HG03064 (cell line): Measurements from ENCODE around the gene PAPPA2.

ENCODE experiments used
- ATAC-seq: cut with Tn5 transposase; IDR thresholded peaks from one replicate; pipeline ENCODE4 v1.9.1; 2021; ENCODE audit warnings: low read depth; ENCODE audit not compliant: unreplicated experiment

Gene PAPPA2

DNA sequence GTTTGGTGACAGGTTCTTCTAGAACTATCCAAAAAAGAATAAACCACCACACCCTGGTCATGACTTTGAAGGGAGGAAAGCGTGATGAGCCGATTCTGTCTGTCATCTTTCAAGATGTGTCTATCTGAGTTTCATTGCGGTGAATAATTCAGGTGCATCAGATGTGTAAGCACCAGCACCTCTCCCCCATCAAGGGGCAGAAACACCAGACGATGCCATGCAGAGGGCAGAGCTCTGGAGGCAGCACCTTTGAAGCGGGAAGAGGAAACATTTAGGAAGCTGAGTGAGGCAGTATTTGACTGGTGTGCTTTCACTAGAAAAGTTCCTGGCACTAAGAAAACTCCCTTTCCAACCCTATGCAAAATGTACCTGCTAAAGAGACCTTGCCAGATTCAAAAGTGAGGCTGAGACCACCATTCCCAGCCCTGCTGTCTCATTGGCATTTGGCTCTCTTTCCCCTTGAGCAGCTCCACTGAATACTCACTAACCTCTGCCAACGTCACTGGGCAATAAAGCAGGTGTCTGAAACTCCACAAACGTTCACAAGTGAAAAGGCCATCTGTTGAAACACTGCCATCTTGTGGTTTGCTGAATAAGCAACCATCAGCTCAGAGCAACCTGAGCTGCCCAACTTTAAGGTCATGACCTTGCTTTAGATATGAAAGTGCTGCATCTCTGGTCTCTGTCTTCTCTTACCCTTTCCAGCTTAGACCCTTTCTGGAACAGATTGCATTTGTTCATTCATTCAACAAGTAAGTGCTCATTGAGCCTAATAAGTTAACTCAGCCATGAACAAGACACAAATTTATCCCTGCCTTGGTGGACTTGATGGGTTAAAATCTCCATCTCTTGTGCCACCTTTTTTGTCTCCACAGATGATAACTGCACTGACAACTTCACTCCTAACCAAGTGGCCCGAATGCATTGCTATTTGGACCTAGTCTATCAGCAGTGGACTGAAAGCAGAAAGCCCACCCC is 228.6 kb downstream of the PAPPA2 start:
- peak; percentile 90 for ATAC-seq

DNA sequence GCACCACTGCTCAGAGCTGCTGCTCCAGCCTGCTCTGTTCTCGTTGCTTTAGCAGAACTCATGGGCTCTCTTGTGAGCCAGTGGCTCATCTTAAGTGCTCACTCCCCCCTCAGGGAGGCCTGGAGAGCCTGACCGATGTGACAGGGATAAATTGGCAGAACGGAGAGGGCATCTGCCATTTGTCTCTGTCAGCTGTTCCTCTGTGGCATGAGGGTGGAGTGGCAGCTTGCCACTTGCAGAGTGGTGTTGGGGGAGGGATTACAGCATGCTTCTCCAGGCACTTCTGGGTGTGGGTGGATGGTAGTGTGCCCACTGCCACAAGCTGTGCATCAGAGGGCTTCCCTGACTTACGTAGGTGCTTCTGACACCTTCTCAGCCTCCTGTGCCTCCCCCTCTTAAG is 229.5 kb downstream of the PAPPA2 start:
- ATAC-seq = no peak

DNA sequence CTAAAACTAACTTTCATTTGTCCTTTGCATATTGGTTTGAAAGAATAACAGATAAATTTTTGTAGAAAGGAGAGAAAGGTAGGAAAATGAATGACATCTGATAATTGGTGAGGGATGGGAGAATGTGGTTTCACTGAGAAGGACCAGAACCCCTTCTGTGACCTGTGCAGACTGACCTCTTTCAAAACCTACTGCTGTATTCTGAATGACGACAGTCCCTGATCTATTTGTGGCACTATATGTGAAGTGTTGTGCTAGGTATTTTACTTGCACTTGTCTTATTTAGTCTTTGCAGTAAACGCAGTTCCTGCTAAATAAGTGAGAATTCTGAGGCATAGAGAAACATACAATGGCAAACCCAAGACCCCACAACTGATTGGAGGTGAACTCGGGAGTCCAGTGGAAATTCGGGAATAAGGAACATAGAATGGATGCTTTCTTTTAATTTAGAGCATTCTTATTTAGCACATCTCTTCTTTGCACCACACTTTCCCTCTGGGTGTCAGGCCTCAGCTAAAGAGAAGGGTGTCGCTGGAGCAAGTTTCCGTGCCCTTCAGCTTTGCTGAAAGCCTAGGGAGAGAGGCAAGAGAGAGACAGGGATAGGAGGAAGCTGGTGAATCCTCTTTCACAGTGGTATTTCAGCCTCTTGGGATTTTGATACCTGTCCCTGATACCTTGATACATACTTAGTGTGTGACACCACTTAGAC is 230.2 kb downstream of the PAPPA2 start:
- ATAC-seq = no peak

- no peak for ATAC-seq
Measured at GRCh38 chr1:176693697-176694329, 230.8 kb downstream of the PAPPA2 start.

DNA sequence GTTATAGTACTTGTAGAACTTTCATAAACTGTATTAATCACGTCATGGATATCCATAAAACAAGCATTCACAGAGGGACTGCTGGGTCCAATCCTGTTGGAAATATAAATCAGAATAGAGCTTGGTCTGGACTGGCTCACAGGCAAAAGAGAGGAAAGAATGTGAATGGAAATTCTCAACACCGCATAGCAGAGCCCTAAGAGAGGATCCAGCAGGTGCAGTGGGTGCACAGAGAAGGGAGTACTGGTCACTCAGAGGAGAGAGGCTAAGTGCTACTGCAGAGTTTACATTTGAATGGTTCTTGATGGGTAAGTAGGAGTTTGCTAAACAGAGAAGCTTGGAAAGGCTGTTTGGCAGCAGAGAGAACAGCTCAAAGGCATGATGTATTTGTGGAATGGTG is 231.7 kb downstream of the PAPPA2 start:
- no peak for ATAC-seq

GRCh38 chr1:176696109-176696508 is 233.1 kb downstream of the PAPPA2 start:
- ATAC-seq = no peak

DNA sequence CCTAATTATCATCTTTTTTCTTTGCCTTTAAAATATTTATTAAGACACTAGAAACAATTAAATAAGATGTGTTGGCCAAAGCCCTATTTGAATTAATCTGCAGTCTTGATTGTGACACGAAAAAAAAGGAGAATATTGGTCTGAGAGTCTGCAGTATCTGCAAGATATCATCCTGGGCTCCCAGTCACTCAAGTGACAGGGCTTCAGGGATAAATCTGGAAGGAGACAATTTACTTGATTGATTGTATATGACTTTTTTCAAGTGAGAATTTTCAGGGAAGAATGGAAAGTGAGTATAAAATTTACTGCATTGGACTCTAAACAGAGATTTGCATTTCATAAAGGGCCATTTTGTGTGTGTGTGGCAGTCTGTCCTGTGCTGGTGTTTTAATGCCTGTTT is 233.7 kb downstream of the PAPPA2 start:
- no peak for ATAC-seq

- no peak for ATAC-seq
Measured at GRCh38 chr1:176699821-176700220, 236.8 kb downstream of the PAPPA2 start.

- ATAC-seq = no peak
Measured at GRCh38 chr1:176701151-176701866, 238.3 kb downstream of the PAPPA2 start.

DNA sequence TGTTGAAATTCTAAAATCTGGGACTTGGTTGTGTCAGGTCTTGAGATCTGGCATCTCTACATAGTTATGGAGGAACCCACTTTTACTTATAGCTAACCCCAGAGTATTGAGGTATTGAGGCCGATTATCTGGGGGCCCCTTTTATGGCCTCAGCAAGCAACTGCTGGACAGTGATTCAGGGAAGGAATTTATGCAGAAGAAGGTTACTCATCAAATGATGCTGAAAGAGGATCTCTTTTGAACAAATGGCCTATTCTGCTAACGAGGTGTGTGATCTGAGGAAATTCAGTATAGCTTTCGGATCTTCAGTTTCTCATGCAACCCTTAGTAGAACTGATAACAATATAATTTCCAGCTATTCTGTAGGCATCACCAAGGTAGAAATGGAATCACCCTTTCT is 239.9 kb downstream of the PAPPA2 start:
- ATAC-seq = no peak

GRCh38 chr1:176705585-176705984 is 242.6 kb downstream of the PAPPA2 start:
- no peak for ATAC-seq

DNA sequence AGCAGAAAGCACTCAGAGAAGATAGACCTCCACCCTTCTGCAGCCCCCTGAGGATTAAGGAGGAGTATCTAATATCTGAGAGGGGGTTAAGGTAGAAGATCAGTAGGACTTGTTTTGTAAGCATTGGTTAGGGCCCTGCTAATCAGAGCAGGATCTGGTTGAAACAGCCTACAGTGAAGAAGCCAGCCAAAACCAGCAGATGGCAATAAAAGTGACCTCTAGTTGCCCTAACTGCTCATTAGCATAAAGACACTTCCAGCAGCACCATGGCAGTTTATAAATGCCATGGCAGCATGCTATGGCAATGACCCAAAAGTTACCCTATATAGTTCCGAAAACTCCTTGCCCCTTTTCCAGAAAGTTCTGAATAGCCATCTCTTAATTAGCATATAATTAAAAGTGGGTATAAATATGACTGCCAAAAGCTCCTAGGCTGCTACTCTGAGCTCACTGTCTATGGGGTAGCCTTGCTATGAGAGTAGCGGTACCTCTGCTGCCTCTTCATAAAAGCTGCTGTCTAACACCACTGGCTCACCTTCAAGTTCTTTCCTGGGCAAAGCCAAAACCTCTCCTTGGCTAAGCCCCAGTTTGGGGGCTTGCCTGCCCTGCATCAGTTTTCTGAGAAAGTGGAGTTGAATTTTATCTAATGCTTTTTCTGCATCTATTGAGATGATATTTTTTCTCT is 254.2 kb downstream of the PAPPA2 start:
- ATAC-seq = no peak

GRCh38 chr1:176719447-176719846 is 256.5 kb downstream of the PAPPA2 start:
- no peak for ATAC-seq

- no peak for ATAC-seq
Measured at GRCh38 chr1:176720838-176721237, 257.9 kb downstream of the PAPPA2 start.

DNA sequence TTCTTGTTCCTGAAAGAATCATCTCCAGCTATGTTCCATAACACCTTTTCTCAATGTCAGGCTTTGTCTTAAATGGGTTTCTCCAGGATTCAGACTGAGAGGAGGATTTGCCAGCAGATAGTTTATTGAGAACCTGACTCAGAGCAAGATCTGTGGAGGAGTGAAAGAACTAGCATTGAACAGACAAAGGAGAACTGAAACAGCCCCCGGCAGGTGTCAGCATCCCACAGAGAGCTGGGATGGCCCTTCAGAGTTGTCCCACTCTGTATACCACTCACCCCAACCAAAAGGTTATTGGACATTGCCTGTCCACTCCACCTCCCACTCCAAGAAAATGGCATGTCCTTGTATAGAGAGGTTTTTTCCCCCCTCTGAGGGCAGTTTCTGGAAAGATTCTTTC is 270.7 kb downstream of the PAPPA2 start:
- no peak for ATAC-seq

- ATAC-seq = no peak
Measured at GRCh38 chr1:176735201-176735600, 272.2 kb downstream of the PAPPA2 start.

- ATAC-seq = no peak
Measured at GRCh38 chr1:176736015-176736414, 273.0 kb downstream of the PAPPA2 start.

DNA sequence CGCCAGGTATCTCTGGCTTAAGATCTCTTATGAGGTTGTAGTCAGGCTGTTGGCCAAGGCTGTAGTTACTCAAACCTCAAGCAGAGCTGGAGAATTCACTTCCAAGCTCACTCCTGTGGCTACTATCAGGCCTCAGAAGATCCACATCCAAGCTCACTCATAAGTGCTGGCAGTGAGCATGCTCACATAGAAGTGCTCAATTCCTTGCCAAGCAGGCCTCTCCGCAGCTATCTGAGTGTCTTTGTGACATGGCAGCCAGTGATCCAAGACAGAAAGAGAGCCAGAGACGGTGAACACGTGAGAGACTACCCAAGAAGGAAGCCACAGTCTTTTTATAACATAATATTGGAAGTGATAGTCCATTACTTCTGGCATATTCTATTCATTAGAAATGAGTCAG is 278.2 kb downstream of the PAPPA2 start:
- no peak for ATAC-seq

- ATAC-seq = no peak
Measured at GRCh38 chr1:176742322-176742721, 279.3 kb downstream of the PAPPA2 start.

DNA sequence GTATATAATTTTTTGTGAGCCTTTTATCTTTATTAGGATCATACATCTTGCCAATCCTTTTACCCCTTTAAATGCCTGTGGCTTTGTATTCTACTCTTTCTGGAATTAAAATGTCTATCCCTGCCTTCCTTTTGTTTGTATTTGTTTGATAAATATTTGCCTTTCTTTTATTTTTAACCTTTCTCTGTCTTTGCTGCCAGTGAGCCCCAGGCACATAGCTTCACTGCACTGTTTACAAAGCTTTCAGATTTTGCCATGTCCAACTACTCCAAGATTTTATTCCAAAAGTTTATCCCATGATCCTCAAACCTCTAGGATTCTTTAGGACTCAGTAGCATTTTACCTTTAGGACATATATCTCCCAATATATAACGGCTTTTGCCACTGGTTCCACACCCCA is 281.2 kb downstream of the PAPPA2 start:
- no peak for ATAC-seq
